Mesenchymal stem cell (in vitro differentiated cells and primary cell): ENCODE measurements around the gene FOXL3.

Source experiments
- DNase-seq: peaks from one replicate; pipeline ENCODE4 v3.0.0-alpha.2; 2013
- H2AFZ ChIP-seq: one replicate; pipeline ENCODE4 v1.6.1; 2013; ENCODE audit warnings: low read depth, mild to moderate bottlenecking, control low read depth, inconsistent platforms, low read length, moderate library complexity
- H2AK5ac ChIP-seq: 2 replicates; pipeline ENCODE4 v1.6.1; 2013; ENCODE audit warnings: low read length, moderate library complexity, mild to moderate bottlenecking, inconsistent platforms; ENCODE audit not compliant: severe bottlenecking
- H2BK120ac ChIP-seq: one replicate; pipeline ENCODE4 v1.6.1; 2013; ENCODE audit warnings: low read depth, mild to moderate bottlenecking, inconsistent platforms, low read length, moderate library complexity
- H2BK12ac ChIP-seq, 2 experiments: one replicate each; pipeline ENCODE4 v1.6.1; 2013; ENCODE audit warnings: inconsistent platforms in 2 of 2, low read length in 2 of 2, mild to moderate bottlenecking in 2 of 2, moderate library complexity in 2 of 2, control low read depth in 1 of 2
- H2BK15ac ChIP-seq: one replicate; pipeline ENCODE4 v1.6.1; 2013; ENCODE audit warnings: mild to moderate bottlenecking, low read depth, inconsistent platforms; ENCODE audit not compliant: poor library complexity, severe bottlenecking
- H2BK5ac ChIP-seq: 2 replicates; pipeline ENCODE4 v1.6.1; 2013; ENCODE audit warnings: low read depth, mild to moderate bottlenecking, low read length, control low read depth, inconsistent platforms; ENCODE audit not compliant: poor library complexity, severe bottlenecking
- H3K14ac ChIP-seq, 2 experiments: one replicate each; pipeline ENCODE4 v1.6.1; 2013; ENCODE audit warnings: inconsistent platforms in 2 of 2, low read length in 2 of 2, control low read depth in 1 of 2, mild to moderate bottlenecking in 1 of 2, moderate library complexity in 1 of 2
- H3K18ac ChIP-seq, 2 experiments: one replicate each; pipeline ENCODE4 v1.6.1; 2013; ENCODE audit warnings: inconsistent platforms in 2 of 2, low read length in 2 of 2, control low read depth in 1 of 2, low read depth in 1 of 2, mild to moderate bottlenecking in 1 of 2
- H3K23ac ChIP-seq, 2 experiments: one replicate each; pipeline ENCODE4 v1.6.1; 2013; ENCODE audit warnings: inconsistent platforms in 2 of 2, low read length in 2 of 2, mild to moderate bottlenecking in 2 of 2, moderate library complexity in 2 of 2, control low read depth in 1 of 2
- H3K27ac ChIP-seq: 2 replicates; pipeline ENCODE4 v1.5.1; 2013; ENCODE audit warnings: mild to moderate bottlenecking, moderate library complexity, low read length, control low read depth, inconsistent platforms; ENCODE audit not compliant: poor library complexity, severe bottlenecking
- H3K27me3 ChIP-seq, 2 experiments: 2 replicates each; pipeline versions ENCODE4 v1.6.1 to v1.7.0; 2013; ENCODE audit warnings: low read length in 2 of 2, mild to moderate bottlenecking in 2 of 2, moderate library complexity in 2 of 2, control low read depth in 1 of 2, inconsistent platforms in 1 of 2; ENCODE audit not compliant: control insufficient read depth in 1 of 2, insufficient read depth in 1 of 2
- H3K36me3 ChIP-seq, 2 experiments: 2 replicates each; pipeline versions ENCODE4 v1.6.1 to v1.7.0; 2013; ENCODE audit warnings: low read length in 2 of 2, control low read depth in 1 of 2, inconsistent platforms in 1 of 2, low read depth in 1 of 2, mild to moderate bottlenecking in 1 of 2; ENCODE audit not compliant: insufficient read depth in 2 of 2, control insufficient read depth in 1 of 2
- H3K4ac ChIP-seq, 2 experiments: one replicate each; pipeline ENCODE4 v1.6.1; 2013; ENCODE audit warnings: inconsistent platforms in 2 of 2, low read length in 2 of 2, mild to moderate bottlenecking in 2 of 2, moderate library complexity in 2 of 2, control low read depth in 1 of 2, low read depth in 1 of 2
- H3K4me1 ChIP-seq: 2 replicates; pipeline ENCODE4 v1.6.1; 2013; ENCODE audit warnings: low read depth, low read length, control low read depth; ENCODE audit not compliant: control insufficient read depth, insufficient read depth
- H3K4me2 ChIP-seq: 2 replicates; pipeline ENCODE4 v1.6.1; 2013; ENCODE audit warnings: low read length, mild to moderate bottlenecking, inconsistent platforms; ENCODE audit not compliant: poor library complexity, severe bottlenecking
- H3K4me3 ChIP-seq, 2 experiments: 2 replicates each; pipeline versions ENCODE4 v1.5.1 to v1.7.0; 2013; ENCODE audit warnings: low read length in 2 of 2, mild to moderate bottlenecking in 2 of 2, control low read depth in 1 of 2, low read depth in 1 of 2; ENCODE audit not compliant: insufficient read depth in 1 of 2
- H3K79me1 ChIP-seq: replicated peaks from 2 replicates; pipeline ENCODE4 v1.6.1; 2013; ENCODE audit warnings: mild to moderate bottlenecking, control low read depth, low read length, inconsistent platforms; ENCODE audit not compliant: poor library complexity, severe bottlenecking
- H3K9ac ChIP-seq: 2 replicates; pipeline ENCODE4 v1.7.0; 2013; ENCODE audit warnings: mild to moderate bottlenecking, low read length, moderate library complexity
- H3K9me3 ChIP-seq: 2 replicates; pipeline ENCODE4 v1.7.0; 2013; ENCODE audit warnings: mild to moderate bottlenecking, low read length; ENCODE audit not compliant: control insufficient read depth
- H4K8ac ChIP-seq: one replicate; pipeline ENCODE4 v1.6.1; 2013; ENCODE audit warnings: inconsistent platforms, mild to moderate bottlenecking, low read length, moderate library complexity
- H4K91ac ChIP-seq: one replicate; pipeline ENCODE4 v1.6.1; 2013; ENCODE audit warnings: mild to moderate bottlenecking, low read length, inconsistent platforms
- WGBS: methylation state at CpG from one replicate; pipeline ENCODE4 v1.1.7; 2013; ENCODE audit warnings: mixed read lengths; 5-methylcytosine and 5-hydroxymethylcytosine counted together

Gene FOXL3

GRCh38 chr7:330511-331230 is 40.7 kb downstream of the FOXL3 start:
- Histone ChIP-seq H4K8ac (no peak overlapping the region), H2BK12ac (no peak overlapping the region), H3K4ac (no peak overlapping the region), H3K36me3 (no peaks in the 10 kb centered on the region), H3K14ac (no peak overlapping the region), H2AFZ (no peak overlapping the region), H3K27ac (no peak overlapping the region), H3K4me3 (no peak overlapping the region), H3K27me3 (peaks cover 15 to 68% of the 10 kb centered on the region in 2 experiments), H2BK5ac (no peak overlapping the region), H3K79me1 (no peaks in the 10 kb centered on the region), H4K91ac (no peak overlapping the region), H2BK120ac (no peak overlapping the region), H3K4me1 (peaks cover 34% of the 10 kb centered on the region), H3K4me2 (no peak overlapping the region), H2AK5ac (no peak overlapping the region), H3K18ac (no peak overlapping the region), H2BK15ac (no peak overlapping the region), H3K9me3 (peaks cover 6% of the 10 kb centered on the region), H3K23ac (no peak overlapping the region), H3K9ac (no peak overlapping the region)
- no peak for DNase-seq
- WGBS, result 85% methylated on average over 16 of the region's 16 CpGs

- H2BK5ac ChIP-seq, result no peak overlapping the region
- no peak overlapping the region for H4K8ac ChIP-seq
- no peak overlapping the region for H3K23ac ChIP-seq
- no peaks in the 10 kb centered on the region for H3K79me1 ChIP-seq
- H4K91ac ChIP-seq, result no peak overlapping the region
- peaks cover 25% of the 10 kb centered on the region for H3K4me1 ChIP-seq
- no peak overlapping the region for H3K27ac ChIP-seq
- no peak overlapping the region for H2AK5ac ChIP-seq
- H3K4me3 ChIP-seq, result no peak overlapping the region
- H2BK15ac ChIP-seq, result peak overlapping the region; percentile 2
- no peak overlapping the region for H2AFZ ChIP-seq
- no peak for DNase-seq
- 75% methylated on average over 23 of the region's 23 CpGs for WGBS
- H3K4ac ChIP-seq, result no peak overlapping the region
- H2BK120ac ChIP-seq, result no peak overlapping the region
- H3K4me2 ChIP-seq, result no peak overlapping the region
- H2BK12ac ChIP-seq, result no peak overlapping the region
- peaks cover 15 to 55% of the 10 kb centered on the region in 2 experiments for H3K27me3 ChIP-seq
- H3K9ac ChIP-seq, result no peak overlapping the region
- no peaks in the 10 kb centered on the region for H3K9me3 ChIP-seq
- H3K18ac ChIP-seq, result no peak overlapping the region
- no peak overlapping the region for H3K14ac ChIP-seq
- no peaks in the 10 kb centered on the region for H3K36me3 ChIP-seq
These were observed 42.1 kb downstream of the FOXL3 start for GRCh38 chr7:332020-332517.

GRCh38 chr7:332646-333392 is 42.8 kb downstream of the FOXL3 start:
- Histone ChIP-seq H3K18ac (no peak overlapping the region), H2AK5ac (no peak overlapping the region), H4K91ac (no peak overlapping the region), H3K14ac (no peak overlapping the region), H3K36me3 (no peaks in the 10 kb centered on the region), H3K9me3 (no peaks in the 10 kb centered on the region), H3K23ac (no peak overlapping the region), H3K27me3 (peaks cover 19 to 53% of the 10 kb centered on the region in 2 experiments), H2BK5ac (no peak overlapping the region), H3K4ac (no peak overlapping the region), H4K8ac (no peak overlapping the region), H3K27ac (no peak overlapping the region), H3K4me2 (peak overlapping the region; percentile 79), H2AFZ (no peak overlapping the region), H3K79me1 (no peaks in the 10 kb centered on the region), H3K4me3 (peak overlapping the region in 1 of 2 experiments; percentile 15), H2BK120ac (no peak overlapping the region), H2BK12ac (no peak overlapping the region), H3K9ac (no peak overlapping the region), H3K4me1 (peaks cover 18% of the 10 kb centered on the region), H2BK15ac (no peak overlapping the region)
- WGBS, result 8% methylated on average over 49 of the region's 57 CpGs
- DNase-seq, result peak; percentile 39

GRCh38 chr7:333393-333764 is 43.4 kb downstream of the FOXL3 start:
- no peaks in the 10 kb centered on the region for H3K9me3 ChIP-seq
- no peak for DNase-seq
- no peak overlapping the region for H3K18ac ChIP-seq
- peak overlapping the region in 1 of 2 experiments; percentile 58 for H3K14ac ChIP-seq
- peaks cover 22 to 53% of the 10 kb centered on the region in 2 experiments for H3K27me3 ChIP-seq
- 63% methylated on average over 16 of the region's 17 CpGs for WGBS
- no peak overlapping the region for H3K27ac ChIP-seq
- H2BK120ac ChIP-seq, result no peak overlapping the region
- H3K4me3 ChIP-seq, result no peak overlapping the region
- H3K79me1 ChIP-seq, result no peaks in the 10 kb centered on the region
- no peak overlapping the region for H2BK12ac ChIP-seq
- H4K91ac ChIP-seq, result no peak overlapping the region
- peaks cover 15% of the 10 kb centered on the region for H3K4me1 ChIP-seq
- no peak overlapping the region for H3K4ac ChIP-seq
- H2BK15ac ChIP-seq, result no peak overlapping the region
- H3K9ac ChIP-seq, result no peak overlapping the region
- H2AFZ ChIP-seq, result no peak overlapping the region
- H2AK5ac ChIP-seq, result no peak overlapping the region
- H4K8ac ChIP-seq, result no peak overlapping the region
- H3K4me2 ChIP-seq, result no peak overlapping the region
- H3K36me3 ChIP-seq, result no peaks in the 10 kb centered on the region
- H2BK5ac ChIP-seq, result no peak overlapping the region
- H3K23ac ChIP-seq, result no peak overlapping the region
